Activated T-helper 2 cell treated with anti-CD3 and anti-CD28 coated beads, Interferon-gamma antibody, Interleukin-2, Interleukin-4, amounts not matched to agents 10 μg/mL and 5 μg/mL and 100 μg/mL, durations not matched to agents 14 hours and 24 hours and 36 hours (primary cell): ENCODE measurements around the gene NSUN2. TPM values are rescaled to one million over a fixed set of nuclear protein-coding genes. Genes with fewer than 3 reads are reported as not detected.
A peak's percentile ranks its signal among the peaks of the same experiment; 100 is the strongest.

ENCODE experiments used
- DNase-seq: peaks from one replicate; pipeline ENCODE4 v3.0.0; 2021; ENCODE audit warnings: low spot score
- H3K27ac Mint-ChIP-seq: one replicate; pipeline ENCODE4 v1.8.0; 2021; ENCODE audit warnings: mixed read lengths
- H3K27me3 Mint-ChIP-seq: one replicate; pipeline ENCODE4 v1.8.0; 2021; ENCODE audit warnings: low read depth, mixed read lengths
- H3K36me3 Mint-ChIP-seq: one replicate; pipeline ENCODE4 v1.8.0; 2021; ENCODE audit warnings: low read depth, mixed read lengths
- H3K4me1 Mint-ChIP-seq: one replicate; pipeline ENCODE4 v1.8.0; 2021; ENCODE audit warnings: low read depth, mixed read lengths
- H3K4me3 Mint-ChIP-seq: one replicate; pipeline ENCODE4 v1.8.0; 2021; ENCODE audit warnings: low read depth, mild to moderate bottlenecking, moderate library complexity, mixed read lengths
- H3K9me3 Mint-ChIP-seq: one replicate; pipeline ENCODE4 v1.8.0; 2021; ENCODE audit warnings: mixed read lengths
- intact Hi-C: fragments of 100-400 bp; cut with micrococcal nuclease; formaldehyde crosslinking; loops from one replicate; pipeline ENCODE4 v1.15.1; 2023
- total RNA-seq: library from RNA; stranded (reverse); gene quantifications from 2 replicates; pipeline ENCODE4 v1.2.3, GENCODE V29; 2022

NSUN2 gene
- total RNA-seq, 1 donor from 2014 or later, result 125 TPM

DNA sequence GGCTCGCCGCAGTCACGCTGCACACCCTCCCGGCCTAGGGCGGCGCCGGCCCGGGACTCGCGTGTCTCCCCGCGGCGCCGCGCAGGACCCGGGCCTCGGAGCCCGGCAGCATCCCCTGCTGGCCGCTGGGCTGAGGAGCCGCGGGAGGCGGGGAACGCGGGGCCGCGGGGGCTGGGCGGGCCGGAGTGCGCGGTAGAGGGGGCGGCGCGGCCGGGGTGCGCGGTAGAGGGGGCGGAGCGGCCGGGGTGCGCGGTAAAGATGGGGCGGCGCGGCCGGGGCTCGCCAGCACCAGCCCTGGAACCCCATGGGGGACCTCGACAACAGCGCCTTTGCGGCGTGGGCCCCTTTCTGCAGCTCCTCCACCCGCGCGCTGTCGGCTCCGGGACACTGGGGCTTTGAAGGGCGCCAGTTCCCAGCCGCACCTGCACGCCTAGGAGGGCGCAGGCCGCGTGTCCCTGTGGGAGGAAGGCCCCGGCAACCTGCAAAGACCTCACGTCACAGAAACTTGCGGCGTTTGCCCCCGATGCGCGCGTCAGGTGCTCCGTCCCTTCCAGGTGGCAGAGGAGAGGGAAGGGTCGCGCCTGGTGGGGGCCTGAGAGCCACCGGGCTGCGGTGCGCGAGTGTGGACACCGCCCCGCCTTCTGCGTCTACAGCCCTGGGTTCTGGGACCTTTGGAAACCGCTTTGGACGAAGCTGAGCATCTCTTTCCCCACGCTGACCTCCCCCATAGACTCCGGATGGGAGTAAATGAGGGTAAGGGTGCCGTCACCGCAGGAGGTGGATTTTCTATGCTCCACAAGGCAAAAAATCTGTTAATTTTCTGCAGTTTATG is 49.6 kb downstream of the NSUN2 start:
- Mint-ChIP-seq H3K9me3 (no peaks in the 10 kb centered on the region), H3K4me1 (no peaks in the 10 kb centered on the region), H3K27ac (no peak overlapping the region), H3K4me3 (no peak overlapping the region), H3K36me3 (no peaks in the 10 kb centered on the region), H3K27me3 (peaks cover 54% of the 10 kb centered on the region)
- DNase-seq, result no peak
- intact Hi-C loops, result no loop called here

DNA sequence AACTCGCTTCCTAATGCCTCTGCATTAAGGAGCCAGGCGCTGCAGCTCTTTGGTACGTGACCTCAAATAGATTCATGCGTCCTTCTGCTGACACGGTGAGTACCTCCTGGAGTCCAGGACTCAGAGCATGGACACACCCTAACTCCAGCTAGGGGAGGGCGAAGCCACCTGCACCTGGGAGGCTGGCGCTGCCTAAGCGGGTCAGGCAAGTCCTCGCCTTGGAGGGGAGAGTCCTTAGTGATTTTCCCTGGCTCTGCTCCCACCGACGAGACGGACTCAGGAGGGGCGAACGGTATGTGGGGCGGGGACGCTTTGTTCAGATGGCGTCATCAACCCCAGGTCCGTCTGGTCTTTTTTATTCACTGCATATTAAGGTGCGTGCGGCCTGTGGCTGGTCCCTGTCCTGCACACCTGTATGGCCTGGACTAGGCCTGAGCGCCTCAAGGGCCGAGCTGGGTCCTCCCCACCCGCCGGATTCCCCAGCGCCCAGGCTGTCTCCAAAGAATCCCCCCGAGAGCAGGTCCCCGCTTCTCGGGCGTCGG is 50.3 kb downstream of the NSUN2 start:
- DNase-seq, result no peak
- Mint-ChIP-seq H3K9me3 (no peaks in the 10 kb centered on the region), H3K27me3 (peaks cover 54% of the 10 kb centered on the region), H3K4me3 (peak overlapping the region; percentile 14), H3K27ac (no peak overlapping the region), H3K4me1 (no peaks in the 10 kb centered on the region), H3K36me3 (no peaks in the 10 kb centered on the region)
- intact Hi-C loops, result no loop called here

DNA sequence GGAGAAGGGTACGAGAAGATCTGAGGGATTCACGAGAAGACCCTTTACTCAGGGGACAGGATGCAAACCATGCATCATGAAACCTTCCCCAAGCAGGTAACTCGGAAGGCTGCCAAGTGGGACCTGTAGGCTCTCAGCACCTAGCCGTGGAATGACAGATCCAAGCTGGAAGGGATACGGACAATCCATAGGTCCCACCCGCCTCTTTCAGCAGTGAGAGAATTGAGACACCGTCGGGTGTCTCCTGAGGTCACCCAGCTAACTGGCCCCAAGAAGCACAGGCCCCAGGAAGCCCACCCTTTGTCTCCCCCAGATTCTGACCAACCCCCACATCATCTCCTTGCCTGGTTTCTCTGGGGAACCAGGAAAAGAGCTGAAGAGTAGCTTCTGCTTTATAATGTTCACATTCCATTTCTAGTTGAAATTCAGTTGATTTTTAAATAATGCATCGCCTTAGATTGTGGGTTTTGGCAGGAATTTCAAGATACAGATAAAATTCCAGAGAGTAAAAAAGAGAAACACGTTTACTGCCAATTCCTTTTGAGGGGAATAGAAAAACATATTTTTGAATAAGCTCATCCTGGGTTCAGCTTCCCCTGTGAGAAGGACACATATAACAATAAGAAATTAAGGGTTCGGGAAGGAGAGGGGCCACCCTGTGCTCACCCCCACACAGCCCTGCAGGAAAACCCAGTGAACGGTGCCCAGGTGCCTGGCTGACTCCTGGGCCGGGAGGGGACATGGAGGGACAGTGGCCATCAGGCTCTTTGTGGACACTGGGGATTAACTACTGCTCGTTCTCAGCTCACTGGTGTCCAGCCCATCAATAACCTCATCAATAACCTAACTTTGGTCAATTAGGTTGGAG is 51.1 kb downstream of the NSUN2 start:
- intact Hi-C loops, result no loop called here
- H3K4me3 Mint-ChIP-seq, result no peak overlapping the region
- H3K27ac Mint-ChIP-seq, result no peak overlapping the region
- no peak for DNase-seq
- H3K36me3 Mint-ChIP-seq, result no peaks in the 10 kb centered on the region
- H3K27me3 Mint-ChIP-seq, result peaks cover 51% of the 10 kb centered on the region
- H3K4me1 Mint-ChIP-seq, result no peaks in the 10 kb centered on the region
- no peaks in the 10 kb centered on the region for H3K9me3 Mint-ChIP-seq

DNA sequence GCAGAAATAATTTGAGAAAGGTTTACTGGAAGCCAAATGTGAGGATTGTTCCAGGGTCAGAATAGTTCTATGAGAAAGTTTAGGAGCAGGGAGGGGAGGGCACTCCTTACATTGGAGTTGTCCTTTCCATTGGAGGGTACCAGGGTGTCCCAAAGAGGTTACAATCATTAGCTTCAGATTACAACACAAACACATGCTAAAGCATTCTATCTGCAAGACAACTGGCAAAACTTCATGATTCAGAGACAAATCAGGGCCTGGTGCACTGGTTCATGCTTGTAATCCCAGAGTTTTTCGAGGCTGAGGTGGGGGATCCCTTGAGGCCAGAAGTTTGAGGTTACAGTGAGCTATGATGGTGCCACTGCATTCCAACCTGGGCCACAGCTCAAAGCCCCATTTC is 51.8 kb downstream of the NSUN2 start:
- Mint-ChIP-seq H3K9me3 (no peaks in the 10 kb centered on the region), H3K4me1 (no peaks in the 10 kb centered on the region), H3K4me3 (no peak overlapping the region), H3K27ac (no peak overlapping the region), H3K36me3 (no peaks in the 10 kb centered on the region), H3K27me3 (peaks cover 51% of the 10 kb centered on the region)
- DNase-seq, result no peak
- intact Hi-C loops, result no loop called here

DNA sequence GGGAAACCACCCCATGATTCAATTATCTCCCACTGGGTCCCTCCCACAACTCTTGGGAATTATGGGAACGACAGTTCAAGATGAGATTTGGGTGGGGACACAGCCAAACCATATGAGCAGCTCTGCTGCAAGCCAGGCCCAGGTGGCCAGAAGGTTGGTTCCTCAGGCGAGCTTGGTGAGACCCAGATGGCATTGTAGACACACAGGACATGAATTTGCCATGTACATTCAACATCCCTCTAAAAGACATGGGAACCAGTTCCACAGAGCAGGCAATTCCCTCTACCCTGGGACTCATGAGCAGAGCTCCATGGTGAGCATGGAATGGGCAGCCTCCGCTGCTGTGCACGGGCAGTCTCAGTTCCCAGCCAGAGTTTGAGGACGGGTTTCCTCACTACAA is 53.3 kb downstream of the NSUN2 start:
- no peaks in the 10 kb centered on the region for H3K36me3 Mint-ChIP-seq
- no peaks in the 10 kb centered on the region for H3K9me3 Mint-ChIP-seq
- peaks cover 42% of the 10 kb centered on the region for H3K27me3 Mint-ChIP-seq
- H3K27ac Mint-ChIP-seq, result no peak overlapping the region
- no peak overlapping the region for H3K4me3 Mint-ChIP-seq
- H3K4me1 Mint-ChIP-seq, result no peaks in the 10 kb centered on the region
- DNase-seq, result no peak
- intact Hi-C loops, result loop anchor here (5.0 to 10.0 kb wide), 2 partner anchors 285 to 1087 kb away; no protein-coding TSS in a partner anchor

DNA sequence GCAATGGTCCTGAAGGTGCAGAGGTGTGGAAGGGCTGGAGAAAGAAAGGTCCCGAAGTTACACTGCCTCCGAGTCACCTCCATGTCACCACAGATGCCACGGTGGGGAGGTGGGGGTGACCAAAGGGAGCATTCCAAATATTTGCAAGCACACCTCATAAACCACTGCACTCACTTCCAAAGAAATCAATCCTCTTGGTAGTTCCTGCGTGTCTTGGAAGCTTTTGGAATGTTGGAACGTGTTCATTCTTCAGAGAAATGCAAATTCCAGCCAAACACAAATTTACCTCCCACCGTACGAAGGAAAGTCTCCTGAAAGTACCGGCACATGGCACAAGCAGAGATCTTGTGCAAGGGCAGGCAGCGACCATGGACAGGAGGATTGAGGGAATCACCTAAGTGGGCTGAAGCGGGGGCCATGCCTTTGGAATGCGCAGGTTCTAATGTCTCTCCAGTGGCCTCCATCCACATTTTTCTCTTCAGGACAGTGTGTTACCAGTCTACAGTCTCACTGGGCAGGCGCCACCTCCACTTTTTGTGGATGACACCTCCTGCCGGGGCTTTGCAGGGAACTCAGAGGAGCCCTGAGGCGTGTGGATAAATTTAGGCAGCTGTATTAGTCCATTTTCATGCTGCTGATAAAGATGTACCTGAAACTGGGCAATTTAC is 54.0 kb downstream of the NSUN2 start:
- H3K4me1 Mint-ChIP-seq, result no peaks in the 10 kb centered on the region
- intact Hi-C loops, result loop anchor here (5.0 to 10.0 kb wide), 2 partner anchors 284 to 1087 kb away; no protein-coding TSS in a partner anchor
- peaks cover 36% of the 10 kb centered on the region for H3K27me3 Mint-ChIP-seq
- H3K27ac Mint-ChIP-seq, result no peak overlapping the region
- H3K4me3 Mint-ChIP-seq, result no peak overlapping the region
- no peaks in the 10 kb centered on the region for H3K9me3 Mint-ChIP-seq
- DNase-seq, result no peak
- no peaks in the 10 kb centered on the region for H3K36me3 Mint-ChIP-seq

DNA sequence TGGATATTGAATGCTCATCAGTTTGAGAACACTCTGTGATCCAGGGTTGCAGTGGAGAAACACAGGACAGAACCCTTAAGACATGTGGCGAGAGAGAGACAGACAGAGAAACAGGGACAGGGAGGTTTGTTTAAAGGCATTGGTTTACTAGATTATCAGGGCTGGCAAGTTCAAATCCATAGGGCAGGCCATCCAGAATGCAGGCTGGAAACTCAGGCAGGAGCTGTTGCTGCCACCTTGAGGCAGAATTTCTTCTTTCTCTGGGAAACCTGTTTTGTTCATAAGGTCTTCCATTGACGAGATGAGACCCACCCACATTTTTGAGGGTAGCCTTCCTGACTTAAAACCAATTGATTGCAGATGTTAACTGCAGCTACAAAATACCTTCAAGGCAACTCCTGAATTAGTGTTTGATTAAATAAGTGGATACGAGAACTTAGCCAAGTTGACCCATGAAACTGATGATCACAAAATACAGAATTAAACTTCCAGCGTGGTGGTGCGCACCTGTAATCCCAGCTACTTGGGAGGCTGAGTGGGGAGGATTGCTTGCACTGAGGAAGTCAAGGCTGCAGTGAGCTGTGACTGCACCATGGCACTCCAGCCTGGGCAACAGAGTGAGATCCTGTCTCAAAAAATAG is 55.9 kb downstream of the NSUN2 start:
- no peaks in the 10 kb centered on the region for H3K4me1 Mint-ChIP-seq
- no peak overlapping the region for H3K27ac Mint-ChIP-seq
- no peaks in the 10 kb centered on the region for H3K9me3 Mint-ChIP-seq
- no peaks in the 10 kb centered on the region for H3K36me3 Mint-ChIP-seq
- H3K27me3 Mint-ChIP-seq, result peaks cover 25% of the 10 kb centered on the region
- intact Hi-C loops, result loop anchor here (5.0 to 10.0 kb wide), 2 partner anchors 282 to 1085 kb away; no protein-coding TSS in a partner anchor
- DNase-seq, result no peak
- no peak overlapping the region for H3K4me3 Mint-ChIP-seq

DNA sequence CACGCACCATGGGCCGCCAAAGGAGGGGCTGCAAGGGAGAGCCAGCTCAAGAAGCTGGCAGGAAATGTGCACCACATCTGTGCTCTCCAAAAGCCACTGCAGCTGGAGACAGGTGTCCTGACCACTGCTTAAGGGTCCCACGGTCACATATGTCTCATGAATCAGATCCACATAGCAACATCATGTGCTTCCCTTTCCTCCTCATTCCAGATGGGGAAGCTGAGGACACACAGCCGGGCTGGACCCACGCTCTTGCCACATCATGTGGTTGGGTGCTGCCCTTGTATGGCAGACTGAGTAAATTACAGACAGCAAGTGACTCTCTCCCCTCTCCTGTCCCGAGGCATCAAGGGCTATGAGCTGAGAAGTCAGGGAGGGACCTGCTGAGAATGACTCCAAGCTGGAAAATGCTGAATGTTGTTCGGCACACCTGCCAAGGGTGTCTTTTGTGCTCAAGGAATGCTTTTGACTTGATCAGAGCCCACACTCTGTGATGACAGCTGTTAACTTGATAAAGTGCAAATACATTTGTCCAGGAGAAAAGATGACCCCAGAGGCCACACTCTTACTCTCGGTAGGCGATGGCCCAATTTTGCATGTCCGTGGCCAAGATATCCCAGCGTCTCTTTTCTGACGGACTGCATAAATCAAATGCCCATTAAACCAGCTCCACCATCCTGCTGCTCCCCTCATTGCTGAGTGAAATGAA is 58.2 kb downstream of the NSUN2 start:
- H3K27ac Mint-ChIP-seq, result no peak overlapping the region
- intact Hi-C loops, result loop anchor here (5.0 to 10.0 kb wide), 2 partner anchors 280 to 1082 kb away; no protein-coding TSS in a partner anchor
- DNase-seq, result no peak
- H3K9me3 Mint-ChIP-seq, result no peaks in the 10 kb centered on the region
- H3K4me1 Mint-ChIP-seq, result no peaks in the 10 kb centered on the region
- H3K4me3 Mint-ChIP-seq, result no peak overlapping the region
- H3K36me3 Mint-ChIP-seq, result no peaks in the 10 kb centered on the region
- peaks cover 6% of the 10 kb centered on the region for H3K27me3 Mint-ChIP-seq

DNA sequence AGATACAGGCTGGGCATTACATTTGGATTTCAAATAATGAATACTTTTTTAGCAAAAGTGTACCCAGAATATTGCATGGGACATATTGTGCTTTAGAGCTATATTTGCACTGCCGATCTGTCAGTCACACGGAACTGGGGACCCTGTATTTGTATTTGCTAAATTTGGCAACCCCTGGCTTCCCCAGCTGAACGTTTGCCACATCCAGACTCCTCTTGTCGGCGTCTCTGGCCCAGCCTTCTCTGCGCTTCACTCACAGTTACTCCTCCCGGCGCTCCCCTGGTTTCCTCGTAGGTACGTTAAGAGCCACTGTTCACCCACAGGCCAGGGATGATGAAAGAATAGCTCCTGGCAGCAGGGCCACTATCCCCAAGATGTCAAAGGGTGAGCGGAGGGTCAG is 58.7 kb downstream of the NSUN2 start:
- H3K27me3 Mint-ChIP-seq, result peaks cover 3% of the 10 kb centered on the region
- H3K4me3 Mint-ChIP-seq, result no peak overlapping the region
- H3K27ac Mint-ChIP-seq, result no peak overlapping the region
- intact Hi-C loops, result loop anchor here (10.0 kb wide), 1 partner anchor 279 kb away; no protein-coding TSS in a partner anchor
- DNase-seq, result no peak
- no peaks in the 10 kb centered on the region for H3K9me3 Mint-ChIP-seq
- no peaks in the 10 kb centered on the region for H3K36me3 Mint-ChIP-seq
- H3K4me1 Mint-ChIP-seq, result no peaks in the 10 kb centered on the region

DNA sequence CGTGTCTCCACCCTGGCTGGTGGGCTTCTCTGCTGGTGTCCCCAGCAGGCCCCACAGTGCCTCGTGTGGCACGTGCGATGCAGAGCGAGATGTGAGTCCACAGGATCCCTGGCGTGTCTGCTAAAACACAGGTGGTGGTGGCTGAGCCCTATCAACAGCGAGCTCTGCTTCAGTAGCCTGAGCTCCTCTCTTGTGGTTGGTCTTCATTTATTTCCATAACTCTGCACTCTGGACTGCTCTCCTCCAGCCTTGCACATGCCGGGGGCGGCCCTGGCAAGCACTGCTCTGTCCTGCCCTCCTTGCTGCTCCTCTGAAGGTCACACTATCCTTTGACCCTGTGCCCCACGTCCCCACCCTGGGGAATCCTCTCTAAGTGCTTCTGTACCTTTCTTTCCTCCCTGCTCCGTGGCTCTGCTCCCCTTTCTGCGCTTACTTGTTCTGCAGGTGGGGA is 59.2 kb downstream of the NSUN2 start:
- Mint-ChIP-seq H3K27me3 (peaks cover 3% of the 10 kb centered on the region), H3K36me3 (no peaks in the 10 kb centered on the region), H3K9me3 (no peaks in the 10 kb centered on the region), H3K4me1 (no peaks in the 10 kb centered on the region), H3K27ac (no peak overlapping the region), H3K4me3 (no peak overlapping the region)
- intact Hi-C loops, result loop anchor here (10.0 kb wide), 1 partner anchor 279 kb away; no protein-coding TSS in a partner anchor
- no peak for DNase-seq

DNA sequence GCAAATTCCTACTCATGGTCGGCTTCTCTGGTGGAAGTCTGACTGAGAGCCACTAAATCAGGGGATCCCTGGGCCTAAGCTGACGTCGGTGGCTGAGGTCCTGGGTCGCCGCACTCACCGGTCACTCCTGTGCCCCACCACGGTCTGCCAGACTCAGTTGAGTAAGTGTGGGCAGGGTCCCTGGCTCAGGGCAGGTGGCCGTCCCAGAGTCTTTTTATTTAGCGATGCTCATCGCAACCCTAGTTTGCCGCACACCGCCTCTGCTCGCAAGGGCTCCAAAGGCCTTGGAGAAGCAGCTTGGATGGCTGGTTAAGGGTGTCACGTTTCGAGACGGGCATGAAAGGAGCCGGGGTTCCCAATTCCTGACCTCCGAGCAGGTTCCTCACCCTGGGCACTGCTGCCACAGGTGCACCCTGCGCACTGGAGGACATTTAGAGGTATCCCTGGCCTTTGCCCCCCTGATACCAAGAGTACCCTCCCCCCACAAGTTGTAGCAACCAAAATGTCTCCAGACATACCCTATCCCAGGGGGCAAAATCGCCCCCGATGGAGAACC is 59.9 kb downstream of the NSUN2 start:
- Mint-ChIP-seq H3K4me1 (no peaks in the 10 kb centered on the region), H3K27me3 (peaks cover 3% of the 10 kb centered on the region), H3K27ac (no peak overlapping the region), H3K4me3 (no peak overlapping the region), H3K36me3 (no peaks in the 10 kb centered on the region), H3K9me3 (no peaks in the 10 kb centered on the region)
- no peak for DNase-seq
- intact Hi-C loops, result loop anchor here (10.0 kb wide), 1 partner anchor 278 kb away; no protein-coding TSS in a partner anchor
